HCT116 (cell line): ENCODE data around the gene TNFRSF6B. TPM values are rescaled to one million over a fixed set of nuclear protein-coding genes. Genes with fewer than 3 reads are reported as not detected.

Source experiments
- ATAC-seq: fragments of 200-7000 bp; cut with Tn5 transposase; 2 replicates; pipeline ENCODE4 v1.9.1; 2020; ENCODE audit warnings: mild to moderate bottlenecking, moderate library complexity
- BruUV-seq: library from RNA; stranded (reverse); fragments of 400-500 nt; replicated peaks from 2 replicates; lab custom pipeline; 2021; lab: Mats Ljungman, UMichigan
- CTCF ChIA-PET: fragments of 300-600 bp; sonication (Branson Sonifier 250); formaldehyde crosslinking; loops from one replicate; lab custom pipeline; 2021; ENCODE audit warnings: antibody characterized with exemption; lab: Charles Lee
- POLR2A ChIA-PET: fragments of 300-600, 350-600 bp; sonication (Branson Sonifier 250); formaldehyde crosslinking; loops from one replicate; lab custom pipeline; 2021; ENCODE audit warnings: antibody characterized with exemption; lab: Charles Lee
- RAD21 ChIA-PET, 2 experiments: fragments of 300-600 bp; sonication (Branson Sonifier 250); formaldehyde crosslinking; loops; one replicate each; lab custom pipeline; 2023; ENCODE audit warnings: low total read pairs in 2 of 2; ENCODE audit not compliant: uncharacterized antibody in 2 of 2, unreplicated experiment in 2 of 2, low non-redundant PET in 1 of 2; lab: Charles Lee
- DNase-seq: peaks from one replicate; pipeline ENCODE4 v3.0.0-alpha.2; 2010; ENCODE audit warnings: low read depth, low spot score
- H2AFZ ChIP-seq: fragments of 200-600 bp; shearing (Covaris generic), sonication (generic); 2 replicates; pipeline ENCODE4 v1.6.1; 2017; ENCODE audit warnings: low read depth, mixed run types, mixed read lengths, antibody characterized with exemption, low read length; ENCODE audit not compliant: poor library complexity, severe bottlenecking
- H3K27ac ChIP-seq: 2 replicates; pipeline ENCODE4 v1.5.1; 2012; ENCODE audit warnings: low read depth, low read length
- H3K27me3 ChIP-seq: fragments of 200-600 bp; sonication (generic); 2 replicates; pipeline ENCODE4 v1.6.1; 2016; ENCODE audit warnings: mixed run types, low read length, mixed read lengths; ENCODE audit not compliant: insufficient read depth
- H3K36me3 ChIP-seq, 2 experiments: fragments of 200-500 bp in 1 of 2; fragments of 200-600 bp in 1 of 2; sonication (Bioruptor generic) in 1 of 2; sonication (generic) in 1 of 2; 2 replicates each; pipeline versions ENCODE4 v1.5.1 to v1.6.1; 2014 to 2016; ENCODE audit warnings: low read length in 2 of 2, inconsistent platforms in 1 of 2, mixed read lengths in 1 of 2, mixed run types in 1 of 2; ENCODE audit not compliant: insufficient read depth in 2 of 2, control insufficient read depth in 1 of 2
- H3K4me1 ChIP-seq, 2 experiments: fragments of 200-600 bp in 1 of 2; sonication (generic) in 1 of 2; 2 replicates each; pipeline versions ENCODE4 v1.5.1 to v1.6.1; 2012 to 2017; ENCODE audit warnings: low read length in 2 of 2, inconsistent platforms in 1 of 2, mild to moderate bottlenecking in 1 of 2, mixed read lengths in 1 of 2, mixed run types in 1 of 2, moderate library complexity in 1 of 2; ENCODE audit not compliant: insufficient read depth in 2 of 2, control insufficient read depth in 1 of 2
- H3K4me2 ChIP-seq: fragments of 200-600 bp; sonication (generic); 2 replicates; pipeline ENCODE4 v1.6.1; 2017; ENCODE audit warnings: mixed run types, low read length, mixed read lengths
- H3K4me3 ChIP-seq, 2 experiments: fragments of 200-600 bp in 1 of 2; sonication (generic) in 1 of 2; replicated peaks in 1 of 2; 2 replicates each; pipeline ENCODE4 v1.5.1; 2011 to 2016; ENCODE audit warnings: low read length in 2 of 2, control low read depth in 1 of 2, low read depth in 1 of 2, mild to moderate bottlenecking in 1 of 2, mixed read lengths in 1 of 2, mixed run types in 1 of 2
- H3K79me2 ChIP-seq: fragments of 200-600 bp; sonication (generic); 2 replicates; pipeline ENCODE4 v1.6.1; 2017; ENCODE audit warnings: mild to moderate bottlenecking, mixed run types, low read length, moderate library complexity, mixed read lengths; ENCODE audit not compliant: insufficient read depth
- H3K9ac ChIP-seq: fragments of 200-600 bp; sonication (generic); 2 replicates; pipeline ENCODE4 v1.6.1; 2016; ENCODE audit warnings: low read length, mixed read lengths
- H3K9me2 ChIP-seq: fragments of 200-600 bp; sonication (generic), shearing (Covaris generic); 2 replicates; pipeline ENCODE4 v1.6.1; 2017; ENCODE audit warnings: mixed run types, mild to moderate bottlenecking, moderate library complexity; ENCODE audit not compliant: insufficient read depth
- H3K9me3 ChIP-seq, 2 experiments: fragments of 200-500 bp in 1 of 2; fragments of 200-600 bp in 1 of 2; sonication (Bioruptor generic) in 1 of 2; sonication (generic) in 1 of 2; 2 replicates each; pipeline ENCODE4 v1.6.1; 2014 to 2017; ENCODE audit warnings: low read length in 2 of 2, mixed read lengths in 2 of 2, inconsistent platforms in 1 of 2, low read depth in 1 of 2, mild to moderate bottlenecking in 1 of 2, mixed run types in 1 of 2, moderate library complexity in 1 of 2; ENCODE audit not compliant: control insufficient read depth in 1 of 2, insufficient read depth in 1 of 2
- H4K20me1 ChIP-seq: fragments of 200-600 bp; sonication (generic), shearing (Covaris generic); 2 replicates; pipeline ENCODE4 v1.6.1; 2017; ENCODE audit warnings: mixed run types, mild to moderate bottlenecking, moderate library complexity; ENCODE audit not compliant: insufficient read depth
- ATF3 ChIP-seq: IDR thresholded peaks from 2 replicates; pipeline ENCODE4 v1.6.1; 2012
- CEBPB ChIP-seq: IDR thresholded peaks from 2 replicates; pipeline ENCODE4 v1.6.1; 2012; ENCODE audit warnings: low read depth
- EGR1 ChIP-seq: IDR thresholded peaks from 2 replicates; pipeline ENCODE4 v1.6.1; 2012; ENCODE audit warnings: low read depth
- ELF1 ChIP-seq: IDR thresholded peaks from 2 replicates; pipeline ENCODE4 v1.6.1; 2012; ENCODE audit warnings: low read depth, borderline replicate concordance
- EZH2 ChIP-seq: fragments of 200-600 bp; sonication (generic); IDR thresholded peaks from 2 replicates; pipeline ENCODE4 v1.6.1; 2017; ENCODE audit warnings: antibody characterized with exemption, mixed run types
- FOSL1 ChIP-seq: IDR thresholded peaks from 2 replicates; pipeline ENCODE4 v1.6.1; 2012; ENCODE audit warnings: low read depth
- JUND ChIP-seq: IDR thresholded peaks from 2 replicates; pipeline ENCODE4 v1.6.1; 2012
- POLR2A ChIP-seq: IDR thresholded peaks from 2 replicates; pipeline ENCODE4 v1.7.0; 2011; ENCODE audit warnings: borderline replicate concordance; ENCODE audit not compliant: insufficient read depth, insufficient read length; ENCODE audit errors: extremely low read depth
- POLR2AphosphoS5 ChIP-seq: IDR thresholded peaks from 2 replicates; pipeline ENCODE4 v1.6.1; 2011; ENCODE audit warnings: mild to moderate bottlenecking, low read depth, low read length, moderate library complexity
- RAD21 ChIP-seq: IDR thresholded peaks from 2 replicates; pipeline ENCODE4 v1.6.1; 2012; ENCODE audit warnings: low read depth, mild to moderate bottlenecking
- SP1 ChIP-seq: IDR thresholded peaks from 2 replicates; pipeline ENCODE4 v1.6.1; 2012; ENCODE audit warnings: low read depth
- SRF ChIP-seq: IDR thresholded peaks from 2 replicates; pipeline ENCODE4 v1.6.1; 2012; ENCODE audit warnings: low read depth
- TCF7L2 ChIP-seq: IDR thresholded peaks from 2 replicates; pipeline ENCODE4 v1.7.0; 2011; ENCODE audit warnings: borderline replicate concordance, inconsistent platforms; ENCODE audit not compliant: insufficient read depth, insufficient read length; ENCODE audit errors: extremely low read depth
- YY1 ChIP-seq: IDR thresholded peaks from 2 replicates; pipeline ENCODE4 v1.6.1; 2011; ENCODE audit warnings: low read length, low read depth, moderate library complexity, mild to moderate bottlenecking; ENCODE audit not compliant: insufficient replicate concordance; ENCODE audit errors: extremely low read depth
- ZBTB33 ChIP-seq: IDR thresholded peaks from 2 replicates; pipeline ENCODE4 v1.6.1; 2011; ENCODE audit warnings: mild to moderate bottlenecking, low read length, moderate library complexity; ENCODE audit not compliant: insufficient replicate concordance; ENCODE audit errors: extremely low read depth
- ZNF274 ChIP-seq: fragments of 200-500 bp; sonication (Bioruptor generic); IDR thresholded peaks from 2 replicates; pipeline ENCODE4 v1.6.1; 2014; ENCODE audit warnings: mild to moderate bottlenecking, low read depth, low read length, inconsistent platforms
- intact Hi-C: fragments of 100-400 bp; cut with micrococcal nuclease; formaldehyde crosslinking; loops from 2 replicates; pipeline ENCODE4 v1.10.0; 2022
- total RNA-seq: library from RNA; stranded (reverse); gene quantifications from one replicate; pipeline ENCODE4 v1.2.1, GENCODE V29; 2021; ENCODE audit not compliant: unreplicated experiment

Gene TNFRSF6B
- total RNA-seq, 1 experiment from 2014 or later: 147 TPM

GRCh38 chr20:63737945-63738686 is 41.7 kb downstream of the TNFRSF6B start:
- ChIA-PET RAD21 (interaction anchor here in 1 of 2 experiments (0.6 kb wide), 1 partner anchor 27 kb away, joined by 3 read pairs; no protein-coding TSS in a partner anchor), POLR2A (no interaction called here), CTCF (no interaction called here)
- peaks cover 26% of the 10 kb centered on the region for H3K79me2 ChIP-seq
- H3K9me2 ChIP-seq: no peaks in the 10 kb centered on the region
- intact Hi-C loops: loop anchor here (10.0 kb wide), 1 partner anchor 127 kb away; the partner anchor contains the start of genes ABHD16B and TPD52L2
- peaks cover 3 to 22% of the 10 kb centered on the region in 2 experiments; a peak in 2 of 4 replicates for H3K36me3 ChIP-seq
- H4K20me1 ChIP-seq: no peaks in the 10 kb centered on the region
- peak overlapping the region; percentile 66 for H3K4me2 ChIP-seq
- peak overlapping the region; percentile 84 for H3K27ac ChIP-seq
- BruUV-seq: no TSS peak
- no peak overlapping the region for H2AFZ ChIP-seq
- H3K9ac ChIP-seq: peak overlapping the region; percentile 56; the same call in 1 of the 2 replicates
- H3K4me1 ChIP-seq: peaks cover 20 to 50% of the 10 kb centered on the region in 2 experiments; a peak in 3 of 4 replicates
- no peak for DNase-seq
- H3K27me3 ChIP-seq: no peaks in the 10 kb centered on the region
- H3K4me3 ChIP-seq: peak overlapping the region; percentile 42 to 52; a peak in 3 of 4 replicates
- no peak for ATAC-seq
- no peaks in the 10 kb centered on the region for H3K9me3 ChIP-seq
- TF ChIP-seq TCF7L2 (no peak), POLR2AphosphoS5 (no peak), ELF1 (no peak), FOSL1 (no peak), POLR2A (no peak), CEBPB (no peak), EGR1 (no peak), ATF3 (no peak)

- ChIA-PET RAD21 (no interaction called here), CTCF (no interaction called here)
- peaks cover 20 to 50% of the 10 kb centered on the region in 2 experiments; a peak in 3 of 4 replicates for H3K4me1 ChIP-seq
- DNase-seq: no peak
- peak overlapping the region; percentile 66 for H3K4me2 ChIP-seq
- H4K20me1 ChIP-seq: no peaks in the 10 kb centered on the region
- H3K9me3 ChIP-seq: no peaks in the 10 kb centered on the region
- peak overlapping the region; percentile 67 for H3K27ac ChIP-seq
- no TSS peak for BruUV-seq
- H3K9me2 ChIP-seq: no peaks in the 10 kb centered on the region
- H3K4me3 ChIP-seq: no peak overlapping the region
- H3K27me3 ChIP-seq: no peaks in the 10 kb centered on the region
- TF ChIP-seq SP1: no peak
- no peak for TF ChIP-seq EZH2
- no peak for TF ChIP-seq CEBPB
- no peak for TF ChIP-seq ATF3
- no peak for TF ChIP-seq JUND
- no peak for TF ChIP-seq YY1
- no peak for TF ChIP-seq POLR2AphosphoS5
- TF ChIP-seq ZBTB33: no peak
- TF ChIP-seq RAD21: no peak
- TF ChIP-seq ZNF274: no peak
- TF ChIP-seq SRF: no peak
- TF ChIP-seq, all 23 proteins: peak for 0
- POLR2A ChIA-PET: no interaction called here
- ATAC-seq: no peak
- intact Hi-C loops: loop anchor here (10.0 kb wide), 1 partner anchor 126 kb away; the partner anchor contains the start of genes ABHD16B and TPD52L2
- Histone ChIP-seq H3K79me2 (peaks cover 21% of the 10 kb centered on the region), H2AFZ (no peak overlapping the region), H3K36me3 (peaks cover 3 to 28% of the 10 kb centered on the region in 2 experiments; a peak in 2 of 4 replicates), H3K9ac (peak overlapping the region; percentile 52)
Measured at GRCh38 chr20:63738687-63739129, 42.3 kb downstream of the TNFRSF6B start.
